Measurements from ENCODE around the gene NEK1.

DNA sequence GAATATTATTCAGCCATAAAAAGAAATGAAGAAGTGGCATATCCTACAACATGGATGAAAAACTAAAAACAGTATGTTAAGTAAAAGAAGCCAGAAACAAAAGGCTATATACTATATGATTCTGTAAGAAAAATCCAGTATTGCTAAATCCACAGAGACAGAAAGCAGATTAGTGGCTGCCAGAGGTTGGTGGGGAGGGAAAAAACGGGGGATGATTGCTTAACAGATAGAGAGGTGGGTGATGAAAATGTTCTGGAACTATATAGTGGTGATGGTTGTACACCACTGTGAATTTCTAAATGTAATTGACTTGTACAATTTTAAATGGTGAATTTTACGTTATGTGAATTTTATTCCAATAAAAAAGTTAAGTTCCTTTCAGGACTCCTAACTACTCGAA lies 184.0 kb downstream of the NEK1 start:
- TF ChIP-seq POLR2AphosphoS5 (IDR thresholded peaks at IDR 0.05; ENCODE audit: low read depth, low read length) (no peak), SIN3A (IDR thresholded peaks at IDR 0.05; ENCODE audit: borderline replicate concordance, insufficient read depth, low read length) (no peak), REST (IDR thresholded peaks at IDR 0.05; ENCODE audit: insufficient read depth in 1 of 2, low read depth in 2 of 2, low read length in 2 of 2) (no peak), TAF1 (IDR thresholded peaks at IDR 0.05; ENCODE audit: borderline replicate concordance, insufficient read depth, low read length) (no peak), FOXP2 (optimal IDR thresholded peaks at IDR 0.05; ENCODE audit: borderline replicate concordance, extremely low read depth, extremely low read length, insufficient read depth) (no peak)

Measured in PFSK-1 (cell line).